Right ventricle myocardium inferior (tissue), 1 donor: Measurements from ENCODE around the gene MINK1. TPM values are rescaled to one million over a fixed set of nuclear protein-coding genes. Genes with fewer than 3 reads are reported as not detected.
"Not testable (repeated sequence)": the region's sequence is repeated elsewhere in the genome, so short reads cannot be mapped to it uniquely, and the experiment has no call there.

Experiments used
- ATAC-seq: fragments of 200-7000 bp; cut with Tn5 transposase; one replicate; pipeline ENCODE4 v1.9.1; 2020; ENCODE audit warnings: mild to moderate bottlenecking, moderate library complexity
- DNase-seq: peaks from one replicate; pipeline ENCODE4 v3.0.0; 2021; ENCODE audit errors: missing footprints
- intact Hi-C: fragments of 100-400 bp; cut with DNase I; formaldehyde crosslinking; loops from one replicate; pipeline ENCODE4 v1.11.0; 2022
- total RNA-seq: library from RNA; stranded (reverse); fragmentation: NEBNext Ultra II Directional; extraction: Animal tissue kit (Norgen Biotek cat#: 25700); gene quantifications from one replicate; pipeline ENCODE4 v1.2.1, GENCODE V29; 2021
- donor health status: DM: no; HTN: yes; CAD: no; lungs with severe emphysema.

MINK1 gene
- total RNA-seq, 1 donor from 2014 or later: 50.7 TPM

DNA sequence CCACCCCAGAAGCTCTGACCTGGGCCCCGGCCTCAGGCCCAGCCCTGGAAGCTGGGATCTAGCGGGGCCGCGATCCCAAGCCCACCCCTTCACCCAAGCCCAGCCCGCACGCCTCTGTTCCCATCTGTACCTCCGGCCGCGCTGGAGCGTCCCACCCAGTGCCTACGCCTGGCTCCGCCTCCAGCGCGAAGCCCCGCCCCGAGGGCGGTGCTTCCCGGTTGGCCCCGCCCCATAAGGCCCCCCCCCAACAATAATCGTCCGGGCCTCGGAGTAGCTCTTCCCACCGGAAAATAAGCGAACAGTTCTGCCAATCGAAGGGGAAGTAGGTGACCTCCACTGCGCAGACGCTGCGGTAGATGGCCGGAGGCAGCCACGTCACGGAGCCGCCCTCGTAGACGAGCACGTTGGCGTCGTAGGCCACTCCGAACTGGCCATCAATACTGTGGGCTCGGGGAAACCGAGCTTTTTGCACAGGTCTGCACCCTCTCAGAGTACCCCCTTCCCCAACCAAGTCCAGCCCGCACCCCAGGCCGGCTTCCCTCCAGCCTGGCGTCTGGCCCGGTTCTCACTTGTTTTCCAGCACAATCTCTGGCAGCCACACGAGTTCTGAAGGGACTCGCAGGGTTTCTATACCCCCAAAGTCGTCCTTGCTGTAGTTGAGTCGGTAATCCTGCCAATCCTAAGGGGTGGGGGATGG, 68.7 kb downstream of the MINK1 start:
- peak; percentile 88 for DNase-seq
- peak; percentile 45 for ATAC-seq
- intact Hi-C loops: loop anchor here (2.0 to 10.0 kb wide), 2 partner anchors 57 to 171 kb away; partner anchors contain the start of gene MED11

DNA sequence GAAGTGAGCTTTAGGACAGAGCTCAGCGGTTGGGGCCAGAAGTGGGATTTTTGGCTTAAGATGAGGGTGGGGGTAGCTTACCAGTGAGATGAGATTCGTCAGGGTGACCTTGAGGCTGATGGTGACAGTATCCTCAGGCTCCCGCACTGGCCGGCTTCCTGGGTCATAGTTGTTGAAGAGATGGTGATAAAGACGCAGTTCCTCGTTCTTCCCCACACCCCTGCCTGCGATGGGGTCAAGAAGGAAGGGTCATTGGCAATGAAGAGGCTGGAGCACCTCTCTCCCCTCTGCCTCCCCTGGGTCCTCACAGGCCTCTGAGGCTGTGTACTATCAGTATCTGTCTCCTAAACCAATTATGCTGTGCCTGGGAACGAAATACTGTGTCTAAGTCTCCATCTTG, 69.4 kb downstream of the MINK1 start:
- ATAC-seq: no peak
- intact Hi-C loops: loop anchor here (2.0 to 10.0 kb wide), 2 partner anchors 58 to 172 kb away; partner anchors contain the start of gene MED11

GRCh38 chr17:4903051-4903818, 70.1 kb downstream of the MINK1 start, which contains the start of gene CHRNE:
TSS of gene CHRNE (minus strand) at chr17:4903098. CDS start at chr17:4903063, 35 bp downstream.
- peak; percentile 38 for ATAC-seq
- DNase-seq: no peak
- intact Hi-C loops: loop anchor here (2.0 to 10.0 kb wide), 2 partner anchors 58 to 172 kb away; partner anchors contain the start of gene MED11

More for the DNA sequence above, 69.4 kb downstream of the MINK1 start:
- DNase-seq: no peak

- ATAC-seq, DNase-seq: not testable (repeated sequence)
- intact Hi-C loops: loop anchor here (5.0 to 10.0 kb wide), 2 partner anchors 61 to 62 kb away; partner anchors contain the start of gene SPAG7
Observed at GRCh38 chr17:4906642-4907041, 73.5 kb downstream of the MINK1 start.

- intact Hi-C loops: loop anchor here (5.0 to 10.0 kb wide), 2 partner anchors 59 to 64 kb away; partner anchors contain the start of gene SPAG7
- ATAC-seq (peak; percentile 24), DNase-seq (no peak)
Observed at GRCh38 chr17:4908301-4908700, 75.2 kb downstream of the MINK1 start.

DNA sequence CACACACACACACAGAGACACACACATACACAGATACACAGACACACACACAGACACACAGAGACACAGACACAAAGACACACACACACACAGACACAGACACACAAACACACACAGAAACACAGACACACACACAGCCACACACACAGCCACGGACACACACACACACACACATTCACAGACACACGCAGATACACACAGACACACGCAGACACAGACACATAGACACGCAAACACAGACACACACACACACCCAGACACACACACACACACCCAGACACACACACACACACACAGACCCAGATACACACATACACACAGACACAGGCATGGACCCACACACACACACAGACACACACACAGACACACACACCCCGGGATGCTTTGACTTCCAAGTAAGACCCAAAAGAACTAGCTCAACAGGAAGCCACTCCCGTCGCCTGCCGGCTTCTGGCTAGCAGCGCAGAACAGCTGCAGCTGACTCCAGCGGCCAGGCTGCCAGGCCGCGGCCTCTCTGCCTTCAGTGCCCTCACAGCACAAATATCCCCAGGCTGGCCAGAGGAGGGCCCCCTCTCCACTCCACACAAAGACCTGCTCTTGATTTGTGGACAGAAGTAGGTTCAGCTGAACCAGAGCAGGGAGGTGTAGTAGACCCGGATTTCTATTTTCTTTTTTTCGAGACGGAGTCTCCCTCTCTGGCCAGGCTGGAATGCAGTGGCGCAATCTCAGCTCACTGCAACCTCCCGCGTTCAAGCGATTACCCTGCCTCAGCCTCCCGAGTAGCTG, 75.8 kb downstream of the MINK1 start:
- ATAC-seq: peak; percentile 99
- intact Hi-C loops: loop anchor here (1.0 to 10.0 kb wide), 4 partner anchors 58 to 153 kb away; partner anchors contain the start of genes CAMTA2 and SPAG7
- DNase-seq: peak; percentile 94

DNA sequence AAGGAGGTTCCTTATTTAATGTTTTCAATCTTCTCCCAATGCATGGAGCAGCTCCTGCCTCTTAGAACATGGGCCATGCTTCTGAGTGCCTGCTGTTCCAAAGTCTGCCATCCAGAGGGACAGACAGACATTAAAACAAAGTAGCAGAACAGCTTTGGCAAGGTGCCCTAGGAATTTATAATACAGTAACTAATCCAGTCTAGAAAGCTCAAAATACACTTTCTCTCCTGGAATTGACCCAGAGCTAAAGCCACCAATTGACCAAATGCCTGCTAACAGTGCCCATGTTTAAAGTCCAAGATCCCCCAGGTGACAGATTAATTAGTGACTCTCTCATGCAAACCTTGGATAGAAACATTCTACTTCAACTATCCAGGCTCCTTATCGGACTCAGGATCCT, 80.9 kb downstream of the MINK1 start:
- DNase-seq (no peak), ATAC-seq (no peak)
- intact Hi-C loops: no loop called here

GRCh38 chr17:4914551-4914950, 81.4 kb downstream of the MINK1 start:
- DNase-seq, ATAC-seq, intact Hi-C loops: not testable (repeated sequence)

GRCh38 chr17:4919511-4920047, 86.4 kb downstream of the MINK1 start:
- intact Hi-C loops: no loop called here
- ATAC-seq: no peak
- DNase-seq: no peak

- no peak for DNase-seq
- ATAC-seq: no peak
Observed at GRCh38 chr17:4920351-4921048, 87.4 kb downstream of the MINK1 start.

DNA sequence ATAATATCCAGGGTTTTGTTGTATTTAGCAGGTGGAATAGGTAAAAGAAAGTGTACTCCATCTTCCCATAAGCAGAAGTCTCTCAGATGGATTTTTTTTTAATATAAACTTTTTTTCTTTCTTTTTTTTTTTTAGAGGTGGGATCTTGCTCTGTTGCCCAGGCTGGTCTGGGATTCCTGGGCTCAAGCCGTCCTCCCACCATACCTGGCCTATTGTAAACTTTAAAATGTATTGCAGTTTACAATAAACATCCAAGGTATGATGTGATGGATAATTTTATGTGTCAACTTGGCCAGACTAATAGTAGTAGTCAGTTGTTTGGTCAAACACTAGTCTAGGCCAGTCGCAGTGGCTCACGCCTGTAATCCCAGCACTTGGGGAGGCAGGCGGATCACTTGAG, 88.2 kb downstream of the MINK1 start:
- DNase-seq (no peak), ATAC-seq (no peak)
- intact Hi-C loops: no loop called here

More at GRCh38 chr17:4920351-4921048, 87.4 kb downstream of the MINK1 start:
- intact Hi-C loops: no loop called here

GRCh38 chr17:4926577-4927335, 93.6 kb downstream of the MINK1 start:
- intact Hi-C loops, ATAC-seq, DNase-seq: not testable (repeated sequence)

- DNase-seq: no peak
- intact Hi-C loops: no loop called here
- ATAC-seq: no peak
Observed at GRCh38 chr17:4928881-4929280, 95.7 kb downstream of the MINK1 start.

DNA sequence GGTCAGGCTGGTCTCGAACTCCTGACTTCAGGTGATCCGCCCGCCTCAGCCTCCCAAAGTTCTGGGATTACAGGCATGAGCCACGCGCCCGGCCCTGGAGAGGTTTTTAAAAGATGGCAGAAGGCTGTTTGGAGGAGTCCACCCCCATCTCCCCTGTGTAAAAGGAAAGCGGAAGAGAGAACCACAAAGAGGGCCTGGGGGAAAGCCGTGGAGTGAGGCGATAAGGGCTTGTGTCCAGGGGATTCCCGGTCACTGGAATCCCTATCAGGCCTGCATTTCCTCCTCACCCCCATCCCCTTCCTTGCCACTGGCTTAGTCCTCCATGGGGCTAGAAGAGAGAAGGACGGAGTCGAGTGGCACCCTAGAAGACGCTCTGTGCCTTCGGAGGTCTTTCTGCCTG, 98.8 kb downstream of the MINK1 start, which contains the start of gene GP1BA:
GP1BA (plus strand) TSS at position 315 of the 400 bp plus-strand sequence. CDS start 328 bp downstream, outside the sequence.
- DNase-seq (no peak), ATAC-seq (no peak)
- intact Hi-C loops: no loop called here

- DNase-seq (no peak), ATAC-seq (no peak)
- intact Hi-C loops: no loop called here
Observed at GRCh38 chr17:4932756-4933155, 99.6 kb downstream of the MINK1 start.

- ATAC-seq (no peak), DNase-seq (no peak)
- intact Hi-C loops: no loop called here
Observed at GRCh38 chr17:4933646-4934045, 100.5 kb downstream of the MINK1 start.
